K562 (cell line): ENCODE results near the gene TRIM33. TPM values are rescaled to one million over a fixed set of nuclear protein-coding genes. Genes with fewer than 3 reads are reported as not detected.

Experiments
- CREM ChIP-seq: IDR thresholded peaks from 2 replicates; pipeline ENCODE4 v1.6.1; 2014; ENCODE audit warnings: antibody characterized with exemption, low read depth
- E2F4 ChIP-seq: sonication (generic); formaldehyde crosslinking; IDR thresholded peaks from 2 replicates; pipeline ENCODE4 v1.8.0; 2022; ENCODE audit warnings: mild to moderate bottlenecking, low read depth, missing genetic modification reagents
- E2F5 ChIP-seq: sonication (generic); formaldehyde crosslinking; IDR thresholded peaks from 2 replicates; pipeline ENCODE4 v1.8.0; 2022; ENCODE audit warnings: mild to moderate bottlenecking, missing genetic modification reagents
- EGR1 ChIP-seq: fragments of 450-650 bp; conservative IDR thresholded peaks from 2 replicates; pipeline ENCODE4 v1.6.1; 2017; ENCODE audit warnings: mild to moderate bottlenecking
- EP400 ChIP-seq: fragments of 450-650 bp; IDR thresholded peaks from 2 replicates; pipeline ENCODE4 v1.6.1; 2017; ENCODE audit warnings: antibody characterized with exemption, mild to moderate bottlenecking, moderate library complexity
- FIP1L1 ChIP-seq: fragments of 200-400 bp; formaldehyde crosslinking; IDR thresholded peaks from 2 replicates; pipeline ENCODE4 v1.6.1; 2018; ENCODE audit warnings: mild to moderate bottlenecking, low read depth, low read length; ENCODE audit not compliant: poor library complexity, severe bottlenecking
- GATAD2B ChIP-seq: fragments of 450-650 bp; IDR thresholded peaks from 2 replicates; pipeline ENCODE4 v1.6.1; 2017; ENCODE audit warnings: mild to moderate bottlenecking, borderline replicate concordance
- KDM2B ChIP-seq: fragments of 250-450 bp; sonication (Bioruptor Pico); IDR thresholded peaks from 2 replicates; pipeline ENCODE4 v1.8.0; 2021; ENCODE audit warnings: mild to moderate bottlenecking, moderate library complexity
- KLF13 ChIP-seq: fragments of 450-650 bp; IDR thresholded peaks from 2 replicates; pipeline ENCODE4 v1.6.1; 2016; ENCODE audit warnings: missing genetic modification characterization, low read depth, mild to moderate bottlenecking, missing compliant biosample characterization, moderate library complexity, borderline replicate concordance
- KLF6 ChIP-seq: fragments of 250-450 bp; sonication (Bioruptor Pico); IDR thresholded peaks from 2 replicates; pipeline ENCODE4 v1.4.0; 2020; ENCODE audit warnings: mild to moderate bottlenecking, moderate library complexity, borderline replicate concordance
- MAZ ChIP-seq, 2 experiments: fragments of 450-650 bp in 1 of 2; sonication (generic) in 1 of 2; formaldehyde crosslinking; IDR thresholded peaks in 1 of 2; conservative IDR thresholded peaks in 1 of 2; 2 replicates each; pipeline versions ENCODE4 v1.4.0 to v1.5.0; 2020; ENCODE audit warnings: mild to moderate bottlenecking in 1 of 2, missing genetic modification reagents in 1 of 2
- NFATC3 ChIP-seq: fragments of 450-650 bp; IDR thresholded peaks from 2 replicates; pipeline ENCODE4 v1.6.1; 2017; ENCODE audit warnings: mild to moderate bottlenecking
- NONO ChIP-seq, 2 experiments: fragments of 200-400 bp in 1 of 2; fragments of 450-650 bp in 1 of 2; formaldehyde crosslinking in 1 of 2; IDR thresholded peaks; 2 replicates each; pipeline ENCODE4 v1.6.1; 2017; ENCODE audit warnings: low read depth in 2 of 2, mild to moderate bottlenecking in 2 of 2, moderate library complexity in 2 of 2, low read length in 1 of 2
- NR0B1 ChIP-seq: fragments of 450-650 bp; IDR thresholded peaks from one replicate; pipeline ENCODE4 v1.6.1; 2018; ENCODE audit warnings: mild to moderate bottlenecking, moderate library complexity; ENCODE audit not compliant: partially characterized antibody
- RFX7 ChIP-seq: fragments of 250-450 bp; sonication (Bioruptor Pico); IDR thresholded peaks from 2 replicates; pipeline ENCODE4 v1.5.1; 2021; ENCODE audit warnings: mild to moderate bottlenecking
- TAF15 ChIP-seq: fragments of 200-400 bp; formaldehyde crosslinking; IDR thresholded peaks from 2 replicates; pipeline ENCODE4 v1.6.1; 2017; ENCODE audit warnings: mild to moderate bottlenecking, low read depth, low read length, moderate library complexity
- TFAM ChIP-seq: fragments of 250-450 bp; sonication (Bioruptor Pico); conservative IDR thresholded peaks from 2 replicates; pipeline ENCODE4 v1.5.0; 2021; ENCODE audit warnings: mild to moderate bottlenecking, moderate library complexity
- TFE3 ChIP-seq: fragments of 450-650 bp; formaldehyde crosslinking; IDR thresholded peaks from 2 replicates; pipeline ENCODE4 v1.4.0; 2020; ENCODE audit warnings: mild to moderate bottlenecking, mixed read lengths
- ZNF280A ChIP-seq: fragments of 450-650 bp; IDR thresholded peaks from 2 replicates; pipeline ENCODE4 v1.6.1; 2018; ENCODE audit warnings: mild to moderate bottlenecking, low read depth; ENCODE audit not compliant: partially characterized antibody
- ZNF311 ChIP-seq: fragments of 250-450 bp; sonication (Bioruptor Pico); IDR thresholded peaks from 2 replicates; pipeline ENCODE4 v1.4.0; 2020; ENCODE audit warnings: mild to moderate bottlenecking, moderate library complexity
- polyA plus RNA-seq, 8 experiments: library from polyadenylated mRNA; depleted of rRNA in 4 of 8; stranded (reverse) in 5 of 8; unstranded in 3 of 8; fragments of >200 nt; fragmentation: Nextera tagmentation in 2 of 8; fragmentation: Illumina TruSeq in 1 of 8; extraction: Ambion mirVana in 2 of 8; extraction: Trizol in 1 of 8; gene quantifications; 2 replicates each; pipeline versions ENCODE4 v1.2.1 to v1.2.3, GENCODE V29; 2011 to 2014; ENCODE audit warnings: inconsistent platforms in 1 of 8, missing spikeins in 1 of 8
- total RNA-seq, 7 experiments: library from RNA; depleted of rRNA in 6 of 7; stranded (reverse); fragments of >200 nt in 6 of 7; fragmentation: Illumina TruSeq in 2 of 7; extraction: Trizol in 2 of 7; gene quantifications; 2 replicates each; pipeline versions ENCODE4 v1.2.1 to v1.2.3, GENCODE V29; 2011 to 2021; ENCODE audit warnings: low replicate concordance in 1 of 7

The TRIM33 gene
- total and polyA plus RNA-seq, 9 of the 15 experiments (the other 6 are each of a cell fraction or from before 2014, with no cell fraction given) = 9.3 to 58.4 (median 40.2) TPM

GRCh38 chr1:114346480-114347029 lies 164.4 kb downstream of the TRIM33 start (continued):
- peak; percentile 33; the same call in 1 of the 2 replicates for TF ChIP-seq KLF13 (tag)
- no peak for TF ChIP-seq NFATC3
- no peak for TF ChIP-seq ZNF280A
- TF ChIP-seq KLF6 (CRISPR knock-in tag) = no peak
- TF ChIP-seq GATAD2B = peak; percentile 66; the same call in 1 of the 2 replicates
- TF ChIP-seq CREM = peak; percentile 96
- no peak for TF ChIP-seq ZNF311 (CRISPR knock-in tag)
- TF ChIP-seq FIP1L1 = peak; percentile 87
- no peak for TF ChIP-seq TAF15
- no peak for TF ChIP-seq EGR1
- TF ChIP-seq E2F5 = 0 out of 2 replicates have a peak, but pooled peaks have one; percentile 65
- TF ChIP-seq NR0B1 = no peak
- peak; percentile 71 for TF ChIP-seq E2F4 (CRISPR knock-in tag)
- TF ChIP-seq RFX7 (CRISPR knock-in tag) = no peak
- TF ChIP-seq MAZ (CRISPR knock-in tag; conservative IDR thresholded peaks at IDR 0.05 in 1 of 2, IDR thresholded peaks at IDR 0.05 in 1 of 2) = peak; percentile 62 to 92
- TF ChIP-seq TFAM (CRISPR knock-in tag) = no peak
- peak; percentile 59; the same call in 1 of the 2 replicates for TF ChIP-seq EP400
- peak in 1 of 2 experiments; percentile 65; a peak in 1 of 4 replicates for TF ChIP-seq NONO (IDR thresholded peaks at IDR 0.05; ENCODE audit: low read depth in 2 of 2, low read length in 1 of 2)
- TF ChIP-seq KDM2B = no peak
- no peak for TF ChIP-seq TFE3 (CRISPR knock-in tag)
